Activated CD8-positive, alpha-beta memory T cell treated with anti-CD3 and anti-CD28 coated beads, Interleukin-2, amount 10 ng/mL, durations not matched to agents 7 days and 5 days (primary cell): Measurements from ENCODE around the gene SLC15A1. TPM values are rescaled to one million over a fixed set of nuclear protein-coding genes. Genes with fewer than 3 reads are reported as not detected.

Source experiments
- ATAC-seq: fragments of 150-1000 bp; cut with Tn5 transposase; one replicate; pipeline ENCODE4 v1.10.0; 2021; ENCODE audit warnings: moderate library complexity
- CTCF ChIA-PET: fragments of 350-600 bp; sonication (Branson Sonifier 250); formaldehyde crosslinking; loops from one replicate; lab custom pipeline; 2021; ENCODE audit warnings: antibody characterized with exemption; lab: Charles Lee
- DNase-seq: peaks from one replicate; pipeline ENCODE4 v3.0.0-alpha.2; 2020
- H3K27ac Mint-ChIP-seq: one replicate; pipeline ENCODE4 v1.8.0; 2021; ENCODE audit warnings: mild to moderate bottlenecking, mixed read lengths
- H3K27me3 Mint-ChIP-seq: one replicate; pipeline ENCODE4 v1.8.0; 2021; ENCODE audit warnings: mixed read lengths
- H3K36me3 Mint-ChIP-seq: one replicate; pipeline ENCODE4 v1.8.0; 2021; ENCODE audit warnings: mild to moderate bottlenecking, mixed read lengths
- H3K4me1 Mint-ChIP-seq: one replicate; pipeline ENCODE4 v1.8.0; 2021; ENCODE audit warnings: mixed read lengths
- H3K4me3 Mint-ChIP-seq: one replicate; pipeline ENCODE4 v1.8.0; 2021; ENCODE audit warnings: mild to moderate bottlenecking, moderate library complexity, mixed read lengths
- H3K9me3 Mint-ChIP-seq: one replicate; pipeline ENCODE4 v1.8.0; 2022; ENCODE audit warnings: low read depth, mixed read lengths
- total RNA-seq, 2 experiments: library from RNA; stranded (reverse); gene quantifications; one replicate each; pipeline ENCODE4 v1.2.3, GENCODE V29; 2021

The SLC15A1 gene
- total RNA-seq, 2 experiments from 2014 or later = not detected

DNA sequence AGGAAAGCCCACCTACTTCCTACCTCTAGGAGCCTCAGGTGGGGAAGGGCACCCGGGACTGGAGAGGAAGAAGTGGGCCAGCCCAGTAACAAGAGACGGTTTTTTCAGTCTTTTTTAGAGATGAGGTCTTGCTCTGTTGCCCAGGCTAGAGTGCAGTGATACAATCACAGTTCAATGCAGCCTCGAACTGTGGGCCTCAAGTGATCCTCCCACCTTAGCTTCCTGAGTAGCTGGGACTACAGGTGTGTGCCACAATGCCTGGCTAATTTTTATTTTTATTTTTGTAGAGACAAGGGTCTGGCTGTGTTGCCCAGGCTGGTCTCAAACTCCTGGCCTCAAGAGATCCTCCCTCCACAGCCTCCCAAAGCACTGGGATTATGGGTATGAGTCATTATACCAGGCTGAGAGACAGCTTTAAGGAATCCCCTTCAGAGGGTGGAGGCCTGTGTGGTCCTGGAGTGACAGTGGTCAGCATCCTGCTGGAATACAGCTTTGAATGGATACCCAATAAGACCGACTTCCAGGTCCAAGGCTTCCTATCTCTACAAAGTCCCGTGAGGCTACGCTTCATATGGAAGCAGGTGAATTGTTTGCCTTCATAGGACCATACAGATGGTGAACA lies 63.0 kb downstream of the SLC15A1 start:
- Mint-ChIP-seq H3K27ac (no peak overlapping the region), H3K36me3 (no peaks in the 10 kb centered on the region), H3K9me3 (no peaks in the 10 kb centered on the region), H3K27me3 (peaks cover 14% of the 10 kb centered on the region), H3K4me1 (no peaks in the 10 kb centered on the region), H3K4me3 (no peak overlapping the region)
- CTCF ChIA-PET = no interaction called here
- no peak for ATAC-seq
- no peak for DNase-seq

DNA sequence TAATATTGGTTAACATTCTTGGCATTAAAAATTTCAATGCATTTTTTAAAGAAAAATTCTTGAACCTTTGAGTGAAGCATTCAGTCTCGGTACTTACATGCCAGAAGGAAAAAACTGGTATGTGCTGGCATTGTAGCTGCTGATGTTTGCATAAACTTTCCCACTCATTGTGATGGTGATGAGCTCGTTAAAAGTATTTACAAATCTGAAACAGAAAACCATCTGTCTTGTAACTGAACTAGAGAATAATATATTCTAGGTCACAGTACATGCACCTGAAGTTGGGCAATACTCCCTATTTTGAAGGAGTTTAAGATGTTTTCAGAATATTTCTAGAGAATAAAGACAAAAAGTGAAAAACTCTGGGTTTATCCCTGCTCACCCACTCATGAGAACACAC lies 64.1 kb downstream of the SLC15A1 start:
- ATAC-seq (no peak), DNase-seq (no peak)
- H3K9me3 Mint-ChIP-seq = no peaks in the 10 kb centered on the region
- H3K4me1 Mint-ChIP-seq = no peaks in the 10 kb centered on the region
- H3K36me3 Mint-ChIP-seq = no peaks in the 10 kb centered on the region
- no peak overlapping the region for H3K27ac Mint-ChIP-seq
- H3K27me3 Mint-ChIP-seq = peaks cover 13% of the 10 kb centered on the region
- CTCF ChIA-PET = no interaction called here
- no peak overlapping the region for H3K4me3 Mint-ChIP-seq

DNA sequence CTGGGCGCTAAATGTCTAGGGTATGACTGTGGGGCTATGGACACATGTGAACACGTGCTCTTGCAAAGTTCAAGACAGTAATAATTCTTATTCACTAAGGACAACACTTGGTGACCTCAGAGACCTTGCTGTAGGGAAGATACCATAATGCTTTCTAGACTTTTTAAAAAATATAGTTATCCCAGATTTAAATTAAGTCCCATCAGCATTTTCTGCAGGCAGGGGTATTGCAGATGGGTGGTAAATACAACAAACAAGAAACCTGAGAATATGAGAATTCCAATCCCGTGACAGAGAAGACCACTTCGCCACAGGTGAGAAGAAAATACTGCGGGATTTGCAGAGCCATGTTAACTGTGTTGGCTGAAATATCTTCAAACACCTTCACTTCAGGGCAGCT lies 65.2 kb downstream of the SLC15A1 start:
- H3K4me1 Mint-ChIP-seq = no peaks in the 10 kb centered on the region
- no peaks in the 10 kb centered on the region for H3K9me3 Mint-ChIP-seq
- no peaks in the 10 kb centered on the region for H3K36me3 Mint-ChIP-seq
- no peak for ATAC-seq
- CTCF ChIA-PET = interaction anchor here (0.9 kb wide), 1 partner anchor 14 kb away, joined by 5 read pairs; no protein-coding TSS in a partner anchor
- H3K4me3 Mint-ChIP-seq = no peak overlapping the region
- no peak for DNase-seq
- H3K27ac Mint-ChIP-seq = no peak overlapping the region
- peaks cover 17% of the 10 kb centered on the region for H3K27me3 Mint-ChIP-seq

DNA sequence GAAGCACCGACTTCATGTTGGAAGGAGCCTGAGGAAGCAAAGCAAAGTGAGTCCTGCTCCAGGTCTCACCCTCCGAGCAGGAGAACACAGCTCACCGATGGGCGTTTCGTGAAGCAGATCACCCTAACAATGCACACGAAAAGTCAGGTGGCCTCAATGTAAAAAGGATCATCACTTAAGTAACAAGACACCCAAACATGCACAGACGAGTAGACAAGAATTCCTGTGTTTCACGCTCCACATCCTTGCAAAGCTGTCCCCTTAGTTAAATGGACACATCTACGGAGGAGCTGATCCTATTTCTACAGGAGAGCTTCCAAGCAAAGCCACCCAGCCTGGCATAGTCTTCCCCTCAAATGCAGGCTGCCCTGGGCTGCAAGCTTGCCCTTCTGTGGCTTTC lies 66.2 kb downstream of the SLC15A1 start:
- Mint-ChIP-seq H3K36me3 (no peaks in the 10 kb centered on the region), H3K27ac (no peak overlapping the region), H3K4me3 (no peak overlapping the region), H3K9me3 (no peaks in the 10 kb centered on the region), H3K4me1 (no peaks in the 10 kb centered on the region), H3K27me3 (peaks cover 17% of the 10 kb centered on the region)
- no peak for ATAC-seq
- no peak for DNase-seq
- CTCF ChIA-PET = interaction anchor here (0.9 to 1.6 kb wide), 2 partner anchors 13 to 33 kb away, joined by 4 to 5 read pairs; no protein-coding TSS in a partner anchor

DNA sequence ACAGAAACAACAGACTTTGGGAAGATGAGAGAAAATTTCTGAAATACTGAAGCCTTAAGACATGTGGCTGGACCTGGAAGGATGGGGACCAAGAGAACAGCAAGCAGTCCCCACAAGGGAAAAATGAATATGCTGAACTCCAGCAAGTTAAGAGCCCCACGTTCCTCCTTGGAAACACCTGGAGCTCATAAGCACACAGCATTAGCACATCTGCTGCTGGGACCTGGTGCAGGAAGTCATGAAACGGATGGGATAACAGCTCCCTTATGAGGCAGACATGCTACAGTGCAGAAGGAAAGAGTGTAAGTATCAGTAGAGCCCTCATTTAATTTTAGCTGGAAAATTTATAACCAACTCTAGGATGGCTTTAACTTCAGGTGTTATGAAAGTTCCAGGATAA lies 67.3 kb downstream of the SLC15A1 start:
- CTCF ChIA-PET = interaction anchor here (1.6 kb wide), 1 partner anchor 32 kb away, joined by 4 read pairs; no protein-coding TSS in a partner anchor
- ATAC-seq (no peak), DNase-seq (no peak)
- H3K27me3 Mint-ChIP-seq = peaks cover 17% of the 10 kb centered on the region
- H3K4me1 Mint-ChIP-seq = no peaks in the 10 kb centered on the region
- no peak overlapping the region for H3K27ac Mint-ChIP-seq
- H3K36me3 Mint-ChIP-seq = no peaks in the 10 kb centered on the region
- no peak overlapping the region for H3K4me3 Mint-ChIP-seq
- no peaks in the 10 kb centered on the region for H3K9me3 Mint-ChIP-seq

DNA sequence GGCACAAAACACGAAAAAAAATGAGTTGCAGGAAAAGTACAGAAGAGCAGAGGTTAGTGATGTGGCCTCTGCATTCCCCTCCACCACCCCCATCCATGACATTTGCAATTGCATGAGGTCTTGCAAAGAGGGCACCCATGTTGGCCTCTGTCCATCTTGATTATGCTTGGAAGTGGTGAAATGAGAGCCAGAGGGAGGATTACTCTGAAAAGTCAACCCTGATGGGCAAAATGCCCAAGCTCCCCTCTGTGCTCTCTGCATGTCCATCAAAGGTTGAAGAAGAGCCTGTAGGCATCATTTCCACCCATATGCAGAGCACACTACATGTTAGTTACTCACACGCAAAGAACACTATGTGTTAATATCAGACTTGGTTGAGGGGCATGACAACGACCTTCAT lies 71.4 kb downstream of the SLC15A1 start:
- H3K9me3 Mint-ChIP-seq = no peaks in the 10 kb centered on the region
- CTCF ChIA-PET = interaction anchor here (0.7 kb wide), 1 partner anchor 9 kb away, joined by 3 read pairs; no protein-coding TSS in a partner anchor
- no peaks in the 10 kb centered on the region for H3K36me3 Mint-ChIP-seq
- ATAC-seq = no peak
- H3K27ac Mint-ChIP-seq = no peak overlapping the region
- DNase-seq = no peak
- H3K4me1 Mint-ChIP-seq = no peaks in the 10 kb centered on the region
- H3K27me3 Mint-ChIP-seq = peaks cover 6% of the 10 kb centered on the region
- no peak overlapping the region for H3K4me3 Mint-ChIP-seq

DNA sequence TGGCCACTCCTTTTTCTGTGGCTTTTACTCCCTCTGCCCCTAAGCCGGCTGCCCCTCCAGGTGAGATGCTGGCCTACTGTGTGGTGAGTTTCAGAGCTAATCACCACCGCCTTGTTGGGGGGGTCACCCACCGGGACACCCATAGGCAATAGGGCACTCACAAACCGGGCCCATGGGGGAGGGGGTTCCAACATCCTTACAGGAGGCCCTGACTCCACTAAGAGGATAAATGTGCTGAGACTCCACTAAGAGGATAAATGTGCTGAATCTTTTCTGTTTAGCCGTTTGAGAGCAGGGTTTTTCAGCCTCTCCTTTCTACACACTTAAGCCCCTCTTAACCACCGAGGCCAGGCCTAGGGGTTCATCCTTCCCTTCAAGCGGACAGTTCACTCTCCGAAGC lies 73.7 kb downstream of the SLC15A1 start:
- H3K27ac Mint-ChIP-seq = no peak overlapping the region

DNA sequence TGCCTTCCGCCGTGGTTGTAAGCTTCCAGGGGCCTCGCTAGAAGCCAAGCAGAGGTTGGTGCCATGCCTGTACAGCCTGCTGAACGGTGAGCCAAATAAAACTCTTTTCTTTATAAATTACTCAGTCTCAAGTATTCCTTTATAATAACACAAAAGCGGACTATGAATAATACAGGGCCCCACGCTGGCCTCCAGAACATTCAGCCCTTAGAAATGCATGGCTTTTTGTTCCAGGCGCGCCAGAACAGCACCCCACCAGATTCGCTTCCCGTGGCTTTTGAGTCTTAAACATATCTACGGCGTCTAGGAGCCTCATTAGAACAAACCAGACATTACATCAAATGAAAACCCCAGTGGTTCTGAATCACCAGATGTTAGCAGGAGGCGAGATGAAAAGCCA lies 75.1 kb downstream of the SLC15A1 start:
- CTCF ChIA-PET = no interaction called here

More for the DNA sequence above, 73.7 kb downstream of the SLC15A1 start:
- Mint-ChIP-seq H3K27me3 (peaks cover 4% of the 10 kb centered on the region), H3K4me3 (no peak overlapping the region), H3K9me3 (no peaks in the 10 kb centered on the region), H3K4me1 (peaks cover 1% of the 10 kb centered on the region), H3K36me3 (no peaks in the 10 kb centered on the region)
- no peak for DNase-seq
- CTCF ChIA-PET = no interaction called here
- ATAC-seq = no peak

DNA sequence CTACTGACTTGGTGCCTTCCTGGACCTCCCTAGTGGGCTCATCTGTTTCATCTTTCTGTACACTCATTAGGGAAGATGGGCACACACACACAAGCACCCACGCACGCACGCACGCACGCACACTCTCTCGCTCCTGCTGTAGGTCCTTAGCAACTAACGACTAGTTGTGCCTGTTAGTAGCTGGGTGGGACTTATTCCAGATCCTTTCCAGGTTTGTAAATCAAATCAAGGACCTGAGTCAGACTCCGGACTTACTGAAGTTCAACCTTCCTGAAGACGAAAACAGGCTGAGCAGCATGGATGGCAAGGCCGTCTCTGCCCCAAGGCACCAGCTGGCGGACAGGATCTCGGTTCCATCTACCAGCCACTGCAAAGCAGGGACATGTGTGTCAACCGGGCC lies 76.2 kb downstream of the SLC15A1 start:
- no peak for ATAC-seq
- no peak overlapping the region for H3K27ac Mint-ChIP-seq
- no peak overlapping the region for H3K4me3 Mint-ChIP-seq
- DNase-seq = no peak
- peaks cover 12% of the 10 kb centered on the region for H3K4me1 Mint-ChIP-seq
- no peaks in the 10 kb centered on the region for H3K27me3 Mint-ChIP-seq
- CTCF ChIA-PET = no interaction called here
- H3K36me3 Mint-ChIP-seq = no peaks in the 10 kb centered on the region
- no peaks in the 10 kb centered on the region for H3K9me3 Mint-ChIP-seq

More for the DNA sequence above, 75.1 kb downstream of the SLC15A1 start:
- ATAC-seq = no peak
- DNase-seq = peak; percentile 33
- H3K9me3 Mint-ChIP-seq = no peaks in the 10 kb centered on the region
- H3K4me3 Mint-ChIP-seq = no peak overlapping the region
- peaks cover 12% of the 10 kb centered on the region for H3K4me1 Mint-ChIP-seq
- H3K27me3 Mint-ChIP-seq = no peaks in the 10 kb centered on the region
- H3K27ac Mint-ChIP-seq = no peak overlapping the region
- H3K36me3 Mint-ChIP-seq = no peaks in the 10 kb centered on the region

DNA sequence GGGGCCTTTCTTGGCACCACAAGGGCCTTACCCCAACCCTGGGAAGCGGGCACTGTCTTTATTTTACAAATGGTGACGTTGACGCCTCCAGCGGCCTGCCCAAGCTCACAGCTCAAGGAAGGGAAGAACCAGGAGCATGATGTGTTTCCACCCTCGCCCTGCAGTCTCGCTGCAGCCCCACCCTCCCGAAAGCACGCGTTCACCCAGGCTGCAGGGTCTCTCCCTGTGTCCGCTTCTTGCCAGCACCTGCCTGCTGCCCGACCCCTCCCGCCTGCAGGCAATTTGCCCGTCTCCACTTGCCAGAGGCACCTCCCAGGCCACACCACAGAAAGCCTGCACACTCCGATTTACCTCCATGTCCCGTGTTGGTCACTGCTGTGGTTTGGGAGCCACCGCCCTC lies 76.6 kb downstream of the SLC15A1 start:
- DNase-seq = no peak
- Mint-ChIP-seq H3K4me3 (no peak overlapping the region), H3K27ac (no peak overlapping the region), H3K36me3 (no peaks in the 10 kb centered on the region), H3K27me3 (no peaks in the 10 kb centered on the region), H3K9me3 (no peaks in the 10 kb centered on the region), H3K4me1 (peaks cover 12% of the 10 kb centered on the region)
- CTCF ChIA-PET = no interaction called here
- ATAC-seq = no peak

DNA sequence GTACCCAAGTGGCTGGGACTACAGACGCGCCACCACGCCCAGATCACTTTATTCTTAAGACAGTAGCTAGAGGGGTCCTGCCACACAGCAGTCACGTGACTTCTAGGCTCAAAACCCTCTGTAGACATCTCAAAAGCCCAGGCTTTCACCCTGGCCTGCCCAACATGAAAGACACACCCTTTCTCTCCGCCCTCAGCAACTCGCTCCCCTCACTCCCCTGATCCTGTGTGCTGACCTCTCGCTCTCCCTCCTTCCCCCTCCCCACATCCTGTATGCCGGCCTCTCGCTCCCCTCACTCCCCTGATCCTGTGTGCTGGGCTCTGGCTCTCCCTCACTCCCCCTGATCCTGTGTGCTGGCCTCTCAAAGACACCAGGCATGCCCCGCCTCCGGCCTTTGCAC lies 77.4 kb downstream of the SLC15A1 start:
- ATAC-seq (no peak), DNase-seq (no peak)
- CTCF ChIA-PET = no interaction called here
- no peak overlapping the region for H3K4me3 Mint-ChIP-seq
- no peaks in the 10 kb centered on the region for H3K27me3 Mint-ChIP-seq
- H3K36me3 Mint-ChIP-seq = no peaks in the 10 kb centered on the region
- H3K27ac Mint-ChIP-seq = no peak overlapping the region
- H3K9me3 Mint-ChIP-seq = no peaks in the 10 kb centered on the region
- H3K4me1 Mint-ChIP-seq = peaks cover 12% of the 10 kb centered on the region

DNA sequence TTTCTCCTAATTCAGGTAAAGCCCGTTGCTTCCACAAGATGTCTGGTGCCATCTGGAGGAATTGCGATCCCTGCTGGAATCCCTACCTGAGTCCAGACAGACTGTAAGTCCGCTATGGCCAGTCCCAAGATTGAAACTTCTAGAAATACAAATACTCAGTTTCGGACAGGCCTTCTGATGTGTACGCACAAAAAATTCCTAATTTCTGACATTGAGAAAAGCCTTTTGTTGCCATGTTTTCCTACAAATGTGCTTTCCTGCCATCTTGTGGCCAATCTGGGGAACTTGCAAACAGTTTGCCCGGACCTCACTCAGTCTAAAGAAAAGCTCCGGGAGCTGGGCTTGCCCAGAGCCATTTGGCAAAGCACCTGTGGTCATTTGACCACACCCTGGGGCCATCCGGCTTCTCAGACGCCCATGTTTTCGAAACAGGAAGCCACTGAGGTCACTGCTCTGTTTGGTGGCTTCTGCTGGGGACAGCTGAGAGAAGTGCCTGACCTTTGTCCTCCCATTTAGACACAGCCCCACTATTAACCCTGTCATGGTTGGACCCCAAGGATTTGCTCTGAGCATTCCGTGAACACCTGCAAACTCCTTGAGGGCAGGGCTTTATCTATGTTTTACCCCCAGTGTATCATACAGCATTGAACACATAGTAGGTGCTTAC lies 79.4 kb downstream of the SLC15A1 start:
- peak; percentile 63 for DNase-seq
- no peak overlapping the region for H3K27ac Mint-ChIP-seq
- no peaks in the 10 kb centered on the region for H3K9me3 Mint-ChIP-seq
- no peak overlapping the region for H3K4me3 Mint-ChIP-seq
- H3K36me3 Mint-ChIP-seq = no peaks in the 10 kb centered on the region
- CTCF ChIA-PET = interaction anchor here (0.7 to 4.2 kb wide), 17 partner anchors 8 to 818 kb away, joined by 3 to 50 read pairs (median 4); partner anchors contain the start of gene STK24
- ATAC-seq = peak; percentile 80
- H3K4me1 Mint-ChIP-seq = peaks cover 12% of the 10 kb centered on the region
- H3K27me3 Mint-ChIP-seq = peaks cover 11% of the 10 kb centered on the region

DNA sequence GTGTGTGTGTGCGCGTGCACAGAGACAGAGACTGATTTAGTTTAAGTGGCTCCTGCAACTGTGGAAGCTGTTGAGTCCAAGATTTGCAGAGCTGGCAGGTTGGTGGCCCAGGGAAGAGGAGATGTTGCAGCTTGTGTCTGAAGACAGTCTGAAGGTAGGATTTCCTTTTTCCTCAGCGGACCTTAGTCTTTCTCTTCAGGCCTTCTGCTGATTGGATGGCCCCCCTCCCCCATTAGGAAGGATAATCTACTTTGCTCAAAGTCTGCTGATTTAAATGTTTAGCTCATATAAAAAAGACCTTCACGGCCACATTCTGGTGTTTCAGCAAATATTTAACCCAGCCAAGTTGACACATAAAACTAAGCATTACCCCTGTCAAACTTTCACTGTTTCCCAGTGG lies 84.3 kb downstream of the SLC15A1 start:
- Mint-ChIP-seq H3K36me3 (no peaks in the 10 kb centered on the region), H3K4me1 (peaks cover 17% of the 10 kb centered on the region), H3K27ac (no peak overlapping the region), H3K9me3 (no peaks in the 10 kb centered on the region), H3K27me3 (peaks cover 25% of the 10 kb centered on the region), H3K4me3 (no peak overlapping the region)
- ATAC-seq (no peak), DNase-seq (no peak)
- CTCF ChIA-PET = interaction anchor here (0.6 to 2.4 kb wide), 2 partner anchors 31 to 223 kb away, joined by 3 to 8 read pairs; no protein-coding TSS in a partner anchor

DNA sequence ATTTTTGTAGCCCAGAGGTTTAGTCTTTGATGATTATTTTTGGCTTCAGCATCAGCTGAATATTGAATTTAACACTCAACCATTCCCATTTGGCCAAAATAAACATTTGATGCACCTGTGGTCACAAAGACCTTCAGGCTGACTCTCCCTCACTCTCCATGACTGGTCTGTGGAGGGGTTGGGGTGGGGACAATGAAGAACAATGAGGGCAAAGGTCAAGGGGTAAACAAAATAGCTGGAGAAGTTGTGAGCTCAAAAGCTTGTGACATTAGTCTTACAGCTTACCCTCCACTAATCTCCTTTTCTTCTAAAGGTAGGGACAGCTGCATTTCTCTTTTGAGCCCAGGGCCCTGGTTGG lies 86.9 kb downstream of the SLC15A1 start:
- Mint-ChIP-seq H3K4me1 (peaks cover 11% of the 10 kb centered on the region), H3K27ac (no peak overlapping the region), H3K27me3 (peaks cover 25% of the 10 kb centered on the region), H3K9me3 (no peaks in the 10 kb centered on the region), H3K36me3 (no peaks in the 10 kb centered on the region), H3K4me3 (no peak overlapping the region)
- ATAC-seq = no peak
- DNase-seq = no peak
- CTCF ChIA-PET = interaction anchor here (1.4 to 1.9 kb wide), 3 partner anchors 9 to 220 kb away, joined by 3 to 11 read pairs (median 7); no protein-coding TSS in a partner anchor
